Thoracic aorta (tissue), 2 donors: ENCODE data around the gene LRRN2. TPM values are rescaled to one million over a fixed set of nuclear protein-coding genes. Genes with fewer than 3 reads are reported as not detected.
"Not testable (repeated sequence)": the region's sequence is repeated elsewhere in the genome, so short reads cannot be mapped to it uniquely, and the experiment has no call there.

ENCODE experiments used
- ATAC-seq: fragments of 150-250 bp; one replicate; pipeline ENCODE4 v1.8.0; 2017; ENCODE audit warnings: low read depth; ENCODE audit not compliant: insufficient number of reproducible peaks, low FRiP score
- DNase-seq: peaks from one replicate; pipeline ENCODE4 v3.0.0-alpha.2; 2020; ENCODE audit warnings: low spot score
- H3K27ac ChIP-seq, 2 donors: fragments of 200-600 bp; sonication (generic); 1 replicate in 1 of 2; 2 replicates in 1 of 2; pipeline ENCODE4 v1.5.1; 2016; ENCODE audit warnings: mild to moderate bottlenecking in 2 of 2, moderate library complexity in 2 of 2
- H3K27me3 ChIP-seq: fragments of 200-600 bp; sonication (generic); replicated peaks from 2 replicates; pipeline ENCODE4 v1.6.0; 2016; ENCODE audit warnings: mild to moderate bottlenecking; ENCODE audit not compliant: insufficient read depth
- H3K36me3 ChIP-seq: fragments of 200-600 bp; sonication (generic); one replicate; pipeline ENCODE4 v1.5.1; 2016
- H3K4me1 ChIP-seq, 2 donors: fragments of 200-600 bp; sonication (generic); 1 replicate in 1 of 2; 2 replicates in 1 of 2; pipeline versions ENCODE4 v1.5.1 to v1.6.0; 2016; ENCODE audit warnings: low read depth in 2 of 2, mild to moderate bottlenecking in 1 of 2; ENCODE audit not compliant: control insufficient read depth in 1 of 2
- H3K4me3 ChIP-seq: fragments of 200-600 bp; sonication (generic); 2 replicates; pipeline ENCODE4 v1.5.1; 2016; ENCODE audit warnings: mild to moderate bottlenecking
- H3K9me3 ChIP-seq: fragments of 200-600 bp; sonication (generic); 2 replicates; pipeline ENCODE4 v1.5.1; 2016
- total RNA-seq, 2 donors: library from RNA; depleted of rRNA; stranded (reverse); fragments of >200 nt; gene quantifications; one replicate each; pipeline versions ENCODE4 v1.1.0 to v1.2.3, GENCODE V29; 2016
- TF ChIP-seq, protein P1 (sequence below): fragments of 200-600 bp; sonication (generic); IDR thresholded peaks from one replicate; pipeline ENCODE4 v1.5.1; 2019; ENCODE audit warnings: antibody characterized with exemption

The LRRN2 gene
- total RNA-seq, 2 donors from 2014 or later, result 0.63 to 0.81 TPM

DNA sequence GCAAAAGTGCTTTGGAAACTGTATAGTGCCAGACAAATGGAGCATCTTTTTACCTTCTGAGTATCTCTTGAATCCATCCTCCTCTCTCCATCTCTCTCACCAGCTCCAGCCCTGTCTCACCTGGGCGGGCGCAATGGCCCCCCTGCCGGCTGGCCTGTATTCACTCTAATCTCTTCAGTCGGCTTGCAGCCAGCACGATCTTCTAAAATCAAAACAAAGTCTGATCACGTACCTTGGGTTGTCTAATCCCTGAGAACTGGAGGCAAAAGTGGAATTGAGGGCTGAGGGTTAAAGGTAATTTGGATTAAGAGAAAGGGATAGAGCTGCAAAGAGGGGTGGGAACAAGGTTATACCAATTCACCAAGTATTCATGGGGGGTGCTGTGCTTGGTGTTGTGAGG, 46.0 kb upstream of the LRRN2 start:
- Histone ChIP-seq H3K36me3 (no peaks in the 10 kb centered on the region), H3K9me3 (no peaks in the 10 kb centered on the region), H3K27ac (no peak overlapping the region), H3K4me3 (no peak overlapping the region), H3K27me3 (no peaks in the 10 kb centered on the region), H3K4me1 (no peaks in the 10 kb centered on the region)
- TF ChIP-seq, protein P1, sequence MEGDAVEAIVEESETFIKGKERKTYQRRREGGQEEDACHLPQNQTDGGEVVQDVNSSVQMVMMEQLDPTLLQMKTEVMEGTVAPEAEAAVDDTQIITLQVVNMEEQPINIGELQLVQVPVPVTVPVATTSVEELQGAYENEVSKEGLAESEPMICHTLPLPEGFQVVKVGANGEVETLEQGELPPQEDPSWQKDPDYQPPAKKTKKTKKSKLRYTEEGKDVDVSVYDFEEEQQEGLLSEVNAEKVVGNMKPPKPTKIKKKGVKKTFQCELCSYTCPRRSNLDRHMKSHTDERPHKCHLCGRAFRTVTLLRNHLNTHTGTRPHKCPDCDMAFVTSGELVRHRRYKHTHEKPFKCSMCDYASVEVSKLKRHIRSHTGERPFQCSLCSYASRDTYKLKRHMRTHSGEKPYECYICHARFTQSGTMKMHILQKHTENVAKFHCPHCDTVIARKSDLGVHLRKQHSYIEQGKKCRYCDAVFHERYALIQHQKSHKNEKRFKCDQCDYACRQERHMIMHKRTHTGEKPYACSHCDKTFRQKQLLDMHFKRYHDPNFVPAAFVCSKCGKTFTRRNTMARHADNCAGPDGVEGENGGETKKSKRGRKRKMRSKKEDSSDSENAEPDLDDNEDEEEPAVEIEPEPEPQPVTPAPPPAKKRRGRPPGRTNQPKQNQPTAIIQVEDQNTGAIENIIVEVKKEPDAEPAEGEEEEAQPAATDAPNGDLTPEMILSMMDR, result no peak
- ATAC-seq (no peak), DNase-seq (no peak)

DNA sequence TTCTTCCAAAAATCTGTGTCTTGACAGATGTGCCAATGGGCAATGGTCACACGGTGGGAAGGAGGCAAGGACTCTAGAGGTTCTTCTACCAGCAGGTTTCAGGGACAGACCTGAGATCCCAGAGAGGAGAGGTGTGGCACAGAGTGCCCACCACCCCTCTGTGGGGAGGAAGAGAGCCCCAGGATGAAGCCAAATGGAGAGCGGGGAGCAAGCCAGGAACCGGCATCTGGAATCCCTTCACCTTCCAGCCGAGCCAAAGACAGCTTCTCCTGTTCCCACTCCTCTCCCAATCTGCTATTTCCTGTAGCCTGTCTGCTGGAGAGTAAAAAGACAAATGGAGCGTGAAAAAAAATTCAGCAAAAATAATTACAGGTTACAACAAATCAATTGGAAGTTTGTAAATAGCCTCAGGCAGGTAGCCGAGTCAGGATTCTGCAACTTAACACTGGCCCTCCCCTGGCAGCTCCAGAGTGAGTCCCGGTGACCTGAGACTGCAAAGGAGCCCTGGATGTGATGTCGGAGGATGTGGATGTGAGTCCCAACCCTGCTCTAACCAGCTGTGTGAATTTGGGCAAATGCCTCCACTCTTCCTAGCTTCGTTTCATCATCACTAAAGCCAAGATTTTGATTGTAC, 45.4 kb upstream of the LRRN2 start:
- no peak for ATAC-seq
- Histone ChIP-seq H3K27me3 (no peaks in the 10 kb centered on the region), H3K36me3 (no peaks in the 10 kb centered on the region), H3K27ac (no peak overlapping the region), H3K4me1 (no peaks in the 10 kb centered on the region), H3K4me3 (no peak overlapping the region), H3K9me3 (no peaks in the 10 kb centered on the region)
- TF ChIP-seq, protein P1, result no peak
- no peak for DNase-seq

DNA sequence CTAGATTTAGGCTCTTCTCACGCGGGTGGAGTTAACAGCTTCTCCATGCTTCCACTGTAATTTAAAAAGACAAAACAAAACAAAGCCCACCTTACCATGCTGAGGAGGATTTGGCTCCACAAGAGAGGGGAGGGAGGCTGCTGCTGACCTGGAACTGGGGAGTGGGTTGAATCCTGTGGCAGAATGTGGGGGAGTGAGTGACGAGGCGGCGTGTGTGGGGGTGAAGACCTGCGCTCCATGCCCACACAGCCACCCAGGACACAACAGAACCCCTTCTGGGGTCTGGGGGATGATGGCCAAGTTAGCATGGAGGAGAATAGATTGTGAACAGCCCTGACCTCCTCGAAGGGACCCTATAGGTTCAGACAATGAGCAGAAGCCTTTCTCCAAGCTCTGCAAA, 44.0 kb upstream of the LRRN2 start:
- Histone ChIP-seq H3K9me3 (no peaks in the 10 kb centered on the region), H3K36me3 (no peaks in the 10 kb centered on the region), H3K4me3 (no peak overlapping the region), H3K4me1 (no peaks in the 10 kb centered on the region), H3K27me3 (no peaks in the 10 kb centered on the region), H3K27ac (no peak overlapping the region)
- DNase-seq, result no peak
- TF ChIP-seq, protein P1, result no peak
- ATAC-seq, result no peak

DNA sequence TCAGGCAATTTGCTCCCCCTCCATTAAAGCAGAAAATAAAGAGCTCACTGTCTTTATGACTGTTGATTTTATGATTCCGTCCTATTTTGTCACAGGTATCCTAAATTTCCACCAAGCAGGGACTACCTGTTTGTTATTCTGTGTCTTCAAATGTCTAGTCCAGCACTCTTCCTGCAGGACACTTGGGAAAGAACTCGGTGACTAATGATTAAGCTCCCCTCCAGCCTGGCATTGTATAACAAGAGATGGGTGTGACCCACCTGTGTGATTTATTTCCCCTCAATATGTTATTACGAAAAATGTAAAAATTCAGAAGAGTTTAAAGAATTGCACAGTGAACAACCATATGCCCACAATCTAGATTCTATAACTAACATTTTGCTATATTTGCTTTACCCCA, 42.9 kb upstream of the LRRN2 start:
- TF ChIP-seq, protein P1, result no peak
- no peak for ATAC-seq
- no peak for DNase-seq
- Histone ChIP-seq H3K27ac (no peak overlapping the region), H3K36me3 (no peaks in the 10 kb centered on the region), H3K4me3 (no peak overlapping the region), H3K27me3 (no peaks in the 10 kb centered on the region), H3K4me1 (no peaks in the 10 kb centered on the region), H3K9me3 (no peaks in the 10 kb centered on the region)

DNA sequence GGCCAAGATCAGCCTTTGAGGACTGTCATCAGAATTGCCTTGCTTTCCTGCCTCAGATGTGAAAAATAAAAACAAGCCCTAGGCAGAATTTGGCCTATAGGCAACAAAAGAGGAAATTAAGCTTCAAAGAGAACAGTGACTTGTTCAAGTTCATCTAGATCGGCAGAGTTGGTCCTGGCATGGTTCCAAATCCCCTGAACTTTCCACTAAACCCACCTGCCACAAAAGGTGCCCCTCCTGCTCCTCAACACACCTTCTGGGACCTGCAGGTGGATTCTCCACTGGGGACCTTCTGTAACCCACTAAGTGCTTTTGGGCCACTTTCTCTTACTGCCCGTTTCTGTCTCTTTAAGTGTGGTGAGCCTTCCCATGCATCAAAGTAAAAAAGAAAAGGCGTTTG, 42.5 kb upstream of the LRRN2 start:
- Histone ChIP-seq H3K4me1 (no peaks in the 10 kb centered on the region), H3K27ac (no peak overlapping the region), H3K9me3 (no peaks in the 10 kb centered on the region), H3K4me3 (no peak overlapping the region), H3K36me3 (no peaks in the 10 kb centered on the region), H3K27me3 (no peaks in the 10 kb centered on the region)
- TF ChIP-seq, protein P1, result no peak
- ATAC-seq, result no peak
- no peak for DNase-seq

DNA sequence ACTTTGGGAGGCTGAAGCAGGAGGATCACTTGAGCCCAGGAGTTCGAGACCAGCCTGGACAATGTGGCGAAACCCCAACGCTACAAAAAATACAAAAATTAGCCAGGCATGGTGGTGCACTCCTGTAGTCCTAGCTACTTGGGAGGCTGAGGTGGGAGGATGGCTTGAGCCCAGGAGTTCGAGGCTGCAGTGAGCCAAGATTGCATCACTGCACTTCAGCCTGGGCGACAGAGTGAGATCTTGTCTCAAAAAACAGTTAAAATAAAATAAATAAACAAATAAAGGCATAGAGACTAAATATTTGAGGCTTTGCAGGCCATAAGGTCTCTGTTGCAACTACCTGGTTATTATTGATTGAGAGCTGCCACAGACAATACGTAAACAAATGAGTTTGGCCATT, 41.9 kb upstream of the LRRN2 start:
- H3K4me1 ChIP-seq, H3K4me3 ChIP-seq, DNase-seq, H3K9me3 ChIP-seq, H3K27ac ChIP-seq, H3K36me3 ChIP-seq, ATAC-seq, H3K27me3 ChIP-seq: not testable (repeated sequence)
